SH-SY5Y (cell line): ENCODE measurements around the gene ZNF256.

Source experiments
- GATA2 ChIP-seq: IDR thresholded peaks from 2 replicates; pipeline ENCODE4 v1.6.1; 2011; ENCODE audit warnings: mild to moderate bottlenecking, low read depth, low read length
- GATA3 ChIP-seq: IDR thresholded peaks from 2 replicates; pipeline ENCODE4 v1.6.1; 2011; ENCODE audit warnings: low read depth, mild to moderate bottlenecking, low read length, moderate library complexity

ZNF256 gene

DNA sequence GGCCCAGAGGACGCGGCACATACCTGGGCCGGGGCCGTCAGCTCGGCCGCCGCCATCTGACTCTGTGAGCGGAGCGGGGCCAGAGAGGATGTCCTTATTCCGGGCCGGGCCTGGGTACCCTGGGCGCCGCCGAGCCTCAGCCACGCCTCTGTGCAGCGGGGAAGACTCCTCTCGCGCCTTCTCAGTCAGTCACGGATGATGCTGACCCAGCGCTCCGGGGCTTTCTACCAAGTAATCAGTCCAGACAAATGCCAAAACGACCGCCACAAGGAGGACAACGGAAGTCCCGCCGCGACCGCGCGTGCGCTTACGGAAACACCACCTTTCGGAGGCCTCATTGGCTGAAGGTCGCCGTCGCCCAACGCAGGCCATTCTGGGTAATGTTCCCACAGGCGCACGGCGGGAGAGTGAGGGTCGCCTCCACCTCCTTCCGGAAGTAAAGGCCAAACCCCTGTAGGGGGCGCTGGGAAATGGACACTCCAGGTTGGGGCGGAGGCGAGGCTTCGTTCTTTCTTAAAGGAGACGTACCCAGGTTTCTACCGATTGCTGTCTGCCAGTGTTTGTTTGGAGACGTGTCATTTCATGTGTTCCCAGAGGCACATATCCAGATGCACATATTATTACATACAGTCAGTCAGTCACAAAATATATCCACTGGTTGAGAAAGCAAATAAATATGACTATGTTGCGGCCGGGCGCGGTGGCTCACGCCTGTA lies at the start of gene ZNF256:
ZNF256 (minus strand) TSS at position 288 of the 716 bp plus-strand sequence; CDS start at position 56, 232 bp downstream.
- TF ChIP-seq GATA2 (no peak), GATA3 (no peak)

- TF ChIP-seq GATA3 (no peak), GATA2 (no peak)
These were observed 45.3 kb upstream of the ZNF256 start for GRCh38 chr19:57992841-57993240.

- TF ChIP-seq GATA3 (no peak), GATA2 (no peak)
These were observed 31.2 kb upstream of the ZNF256 start for GRCh38 chr19:57978586-57979289.

GRCh38 chr19:57974434-57974833 lies 26.9 kb upstream of the ZNF256 start, which contains the start of gene C19orf18:
C19orf18 (minus strand) TSS chr19:57974534; CDS start chr19:57974432, 102 bp downstream.
- TF ChIP-seq GATA2: no peak
- TF ChIP-seq GATA3: no peak

- TF ChIP-seq GATA2 (no peak), GATA3 (no peak)
These were observed 17.3 kb upstream of the ZNF256 start for GRCh38 chr19:57964761-57965160.

- TF ChIP-seq GATA2: no peak
- TF ChIP-seq GATA3: no peak
These were observed 14.3 kb upstream of the ZNF256 start for GRCh38 chr19:57961785-57962184.

- TF ChIP-seq GATA3 (no peak), GATA2 (no peak)
These were observed 7.5 kb upstream of the ZNF256 start for GRCh38 chr19:57954996-57955395.

DNA sequence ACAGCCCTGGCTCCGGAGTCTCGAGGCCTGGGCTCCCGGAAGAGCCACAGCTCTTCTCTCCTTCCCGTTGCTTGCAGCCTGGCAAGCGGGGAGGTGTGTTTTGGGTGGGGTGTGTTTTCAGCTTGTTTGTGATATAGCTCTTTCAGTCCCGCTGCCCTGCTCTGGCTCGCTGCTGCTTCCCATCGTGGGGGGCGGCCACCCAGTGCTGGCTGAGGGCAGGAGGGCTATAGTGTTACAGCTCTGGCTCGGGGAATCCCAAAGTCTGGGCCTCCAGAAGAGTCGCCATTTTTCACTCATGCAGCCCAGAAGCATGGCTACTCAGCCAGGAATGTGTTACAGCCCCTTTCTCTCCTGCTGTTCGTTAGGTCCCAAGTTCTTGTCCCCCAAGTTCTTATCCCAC lies 2.2 kb upstream of the ZNF256 start:
- TF ChIP-seq GATA2 (no peak), GATA3 (no peak)

DNA sequence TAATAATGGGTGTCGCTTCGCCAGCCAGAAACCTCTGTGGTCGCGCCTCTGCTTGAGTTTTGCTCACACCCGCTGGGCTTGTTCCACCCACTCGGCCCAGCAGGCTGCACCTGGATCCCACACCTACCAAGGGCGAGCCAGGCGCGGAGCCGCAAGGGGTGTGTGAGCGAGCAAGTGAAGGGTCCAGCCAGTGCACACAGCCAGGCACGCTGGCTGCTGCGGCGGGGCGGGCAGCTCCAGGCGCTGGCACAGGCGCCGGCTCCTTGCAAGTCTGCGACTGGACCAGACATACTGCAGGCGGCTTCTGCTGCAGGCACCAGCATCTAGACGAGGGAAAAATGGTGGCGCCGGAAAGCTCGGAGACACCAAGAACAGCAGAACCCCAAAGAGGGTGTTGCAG lies 1.8 kb upstream of the ZNF256 start:
- TF ChIP-seq GATA2 (no peak), GATA3 (no peak)

DNA sequence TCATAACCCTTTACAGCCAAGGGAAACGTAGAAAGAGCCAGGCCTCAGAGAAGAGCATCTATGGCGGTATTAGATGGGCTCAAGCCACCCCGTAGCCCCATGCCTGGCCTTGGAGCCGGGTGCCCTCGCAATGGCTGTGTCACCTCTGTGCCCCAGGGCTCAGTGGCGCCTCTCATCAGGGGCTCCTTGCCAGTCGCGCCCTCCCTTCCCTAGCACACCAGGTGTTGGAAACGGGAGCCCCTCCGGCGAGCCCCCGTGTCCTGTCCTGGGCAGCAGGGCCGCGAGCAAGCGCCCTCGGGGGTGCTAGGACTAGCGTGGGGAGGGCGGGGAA lies 453 bp downstream of the ZNF256 start:
- TF ChIP-seq GATA3: no peak
- TF ChIP-seq GATA2: no peak

GRCh38 chr19:57946316-57946715 lies 1.2 kb downstream of the ZNF256 start:
- no peak for TF ChIP-seq GATA3
- no peak for TF ChIP-seq GATA2

GRCh38 chr19:57941593-57941992 lies 5.9 kb downstream of the ZNF256 start:
- TF ChIP-seq GATA3 (no peak), GATA2 (no peak)

- TF ChIP-seq GATA2: no peak
These were observed 11.8 kb downstream of the ZNF256 start for GRCh38 chr19:57935731-57936130.

GRCh38 chr19:57934820-57935665 lies 12.5 kb downstream of the ZNF256 start, which contains the start of gene ZNF418:
ZNF418 (minus strand) TSS chr19:57935402; CDS start chr19:57933822, 1,580 bp downstream.
- no peak for TF ChIP-seq GATA2
- TF ChIP-seq GATA3: no peak

- no peak for TF ChIP-seq GATA3
- no peak for TF ChIP-seq GATA2
These were observed 19.9 kb downstream of the ZNF256 start for GRCh38 chr19:57927587-57927986.
